HEK293 (cell line): Measurements from ENCODE around the gene CACNA2D3.

Source experiments
- CTCF ChIA-PET: fragments of 350-600 bp; formaldehyde crosslinking; extraction: SDS; loops from one replicate; lab custom pipeline; 2021; ENCODE audit warnings: antibody characterized with exemption; lab: Yijun Ruan, JAX
- POLR2A ChIA-PET: fragments of 300-600 bp; formaldehyde crosslinking; extraction: SDS; loops from one replicate; lab custom pipeline; 2020; ENCODE audit warnings: antibody characterized with exemption, inconsistent platforms; lab: Yijun Ruan, JAX
- H3K27ac ChIP-seq: fragments of 200-500 bp; sonication (Bioruptor generic); 2 replicates; pipeline ENCODE4 v1.5.1; 2014; ENCODE audit warnings: low read depth, low read length, control low read depth, inconsistent platforms; ENCODE audit errors: extremely low read depth
- H3K36me3 ChIP-seq, 2 experiments: fragments of 200-500 bp in 1 of 2; sonication (Bioruptor generic) in 1 of 2; 1 replicate in 1 of 2; 2 replicates in 1 of 2; pipeline ENCODE4 v1.5.1; 2014 to 2017; ENCODE audit warnings: inconsistent platforms in 2 of 2, low read length in 2 of 2; ENCODE audit not compliant: control insufficient read depth in 2 of 2, insufficient read depth in 1 of 2
- H3K4me1 ChIP-seq: fragments of 200-500 bp; sonication (Bioruptor generic); 2 replicates; pipeline ENCODE4 v1.5.1; 2014; ENCODE audit warnings: mild to moderate bottlenecking, low read length, inconsistent platforms; ENCODE audit not compliant: control insufficient read depth, insufficient read depth
- H3K4me3 ChIP-seq: 2 replicates; pipeline ENCODE4 v1.5.1; 2011; ENCODE audit warnings: low read depth, mild to moderate bottlenecking, control low read depth, low read length, moderate library complexity
- H3K9me3 ChIP-seq: fragments of 200-500 bp; sonication (Bioruptor generic); 2 replicates; pipeline ENCODE4 v1.5.1; 2014; ENCODE audit warnings: low read depth, low read length, inconsistent platforms; ENCODE audit not compliant: control insufficient read depth, insufficient read depth
- IKZF3 ChIP-seq: fragments of 450-650 bp; IDR thresholded peaks from 2 replicates; pipeline ENCODE4 v1.5.0; 2018; ENCODE audit warnings: missing biosample characterization, mild to moderate bottlenecking, missing genetic modification characterization, moderate library complexity
- PRDM1 ChIP-seq: fragments of 450-650 bp; formaldehyde crosslinking; IDR thresholded peaks from 2 replicates; pipeline ENCODE4; 2016; ENCODE audit warnings: missing biosample characterization, missing genetic modification characterization
- SCRT2 ChIP-seq: fragments of 450-650 bp; formaldehyde crosslinking; IDR thresholded peaks from 2 replicates; pipeline ENCODE4 v1.5.1; 2016; ENCODE audit warnings: missing biosample characterization, missing genetic modification characterization
- YY2 ChIP-seq: fragments of 450-650 bp; formaldehyde crosslinking; IDR thresholded peaks from 2 replicates; pipeline ENCODE4 v1.5.1; 2016; ENCODE audit warnings: missing biosample characterization, missing genetic modification characterization
- ZBTB48 ChIP-seq: fragments of 450-650 bp; formaldehyde crosslinking; IDR thresholded peaks from 2 replicates; pipeline ENCODE4 v1.5.1; 2016; ENCODE audit warnings: missing biosample characterization, missing genetic modification characterization
- ZIC2 ChIP-seq: fragments of 450-650 bp; formaldehyde crosslinking; IDR thresholded peaks from 2 replicates; pipeline ENCODE4 v1.5.1; 2016; ENCODE audit warnings: missing biosample characterization, missing genetic modification characterization
- ZNF121 ChIP-seq: fragments of 450-650 bp; formaldehyde crosslinking; IDR thresholded peaks from 2 replicates; pipeline ENCODE4 v1.5.1; 2016; ENCODE audit warnings: missing biosample characterization, missing genetic modification characterization
- ZNF174 ChIP-seq: fragments of 450-650 bp; formaldehyde crosslinking; IDR thresholded peaks from 2 replicates; pipeline ENCODE4 v1.5.0; 2017; ENCODE audit warnings: missing biosample characterization, mild to moderate bottlenecking, missing genetic modification characterization
- ZNF19 ChIP-seq: fragments of 450-650 bp; formaldehyde crosslinking; IDR thresholded peaks from 2 replicates; pipeline ENCODE4; 2016; ENCODE audit warnings: missing biosample characterization, missing genetic modification characterization, low read depth
- ZNF2 ChIP-seq: fragments of 450-650 bp; formaldehyde crosslinking; IDR thresholded peaks from 2 replicates; pipeline ENCODE4 v1.5.1; 2016; ENCODE audit warnings: missing biosample characterization, missing genetic modification characterization
- ZNF274 ChIP-seq, 2 experiments: fragments of 200-500 bp in 1 of 2; fragments of 450-650 bp in 1 of 2; sonication (Bioruptor generic) in 1 of 2; formaldehyde crosslinking in 1 of 2; IDR thresholded peaks; 2 replicates each; pipeline versions ENCODE4 v1.5.1 to v1.6.1; 2014 to 2016; ENCODE audit warnings: borderline replicate concordance in 1 of 2, inconsistent platforms in 1 of 2, low read length in 1 of 2, missing biosample characterization in 1 of 2, missing genetic modification characterization in 1 of 2
- ZNF280C ChIP-seq: fragments of 450-650 bp; formaldehyde crosslinking; IDR thresholded peaks from 2 replicates; pipeline ENCODE4 v1.5.1; 2016; ENCODE audit warnings: missing biosample characterization, missing genetic modification characterization
- ZNF292 ChIP-seq: fragments of 450-650 bp; formaldehyde crosslinking; IDR thresholded peaks from 2 replicates; pipeline ENCODE4 v1.5.1; 2016; ENCODE audit warnings: low read depth, missing biosample characterization, missing genetic modification characterization, borderline replicate concordance
- ZNF335 ChIP-seq: fragments of 450-650 bp; formaldehyde crosslinking; conservative IDR thresholded peaks from 2 replicates; pipeline ENCODE4 v1.5.1; 2016; ENCODE audit warnings: missing biosample characterization, missing genetic modification characterization
- ZNF350 ChIP-seq: fragments of 450-650 bp; formaldehyde crosslinking; IDR thresholded peaks from 2 replicates; pipeline ENCODE4 v1.5.0; 2017; ENCODE audit warnings: missing biosample characterization, mild to moderate bottlenecking, missing genetic modification characterization
- ZNF473 ChIP-seq: fragments of 450-650 bp; formaldehyde crosslinking; IDR thresholded peaks from 2 replicates; pipeline ENCODE4 v1.5.1; 2017; ENCODE audit warnings: missing biosample characterization, missing genetic modification characterization
- ZNF501 ChIP-seq: fragments of 450-650 bp; formaldehyde crosslinking; IDR thresholded peaks from 2 replicates; pipeline ENCODE4 v1.5.1; 2016; ENCODE audit warnings: missing biosample characterization, missing genetic modification characterization
- ZNF621 ChIP-seq: fragments of 450-650 bp; formaldehyde crosslinking; IDR thresholded peaks from 2 replicates; pipeline ENCODE4 v1.5.1; 2017; ENCODE audit warnings: missing biosample characterization, missing genetic modification characterization
- ZNF664 ChIP-seq: fragments of 450-650 bp; formaldehyde crosslinking; IDR thresholded peaks from 2 replicates; pipeline ENCODE4 v1.5.1; 2016; ENCODE audit warnings: missing biosample characterization, missing genetic modification characterization
- TF ChIP-seq, protein P1 (sequence below): fragments of 450-650 bp; formaldehyde crosslinking; IDR thresholded peaks from 2 replicates; pipeline ENCODE4 v1.5.1; 2016; ENCODE audit warnings: missing biosample characterization, missing genetic modification characterization, borderline replicate concordance
- TF ChIP-seq, protein P2 (sequence below): fragments of 450-650 bp; formaldehyde crosslinking; IDR thresholded peaks from 2 replicates; pipeline ENCODE4 v1.5.1; 2016; ENCODE audit warnings: missing biosample characterization, missing genetic modification characterization
- TF ChIP-seq, protein P3 (sequence below): fragments of 450-650 bp; formaldehyde crosslinking; IDR thresholded peaks from 2 replicates; pipeline ENCODE4 v1.5.1; 2016; ENCODE audit warnings: missing biosample characterization, missing genetic modification characterization
- TF ChIP-seq, protein P4 (sequence below): fragments of 450-650 bp; formaldehyde crosslinking; IDR thresholded peaks from 2 replicates; pipeline ENCODE4 v1.5.1; 2016; ENCODE audit warnings: missing biosample characterization, missing genetic modification characterization

The CACNA2D3 gene

DNA sequence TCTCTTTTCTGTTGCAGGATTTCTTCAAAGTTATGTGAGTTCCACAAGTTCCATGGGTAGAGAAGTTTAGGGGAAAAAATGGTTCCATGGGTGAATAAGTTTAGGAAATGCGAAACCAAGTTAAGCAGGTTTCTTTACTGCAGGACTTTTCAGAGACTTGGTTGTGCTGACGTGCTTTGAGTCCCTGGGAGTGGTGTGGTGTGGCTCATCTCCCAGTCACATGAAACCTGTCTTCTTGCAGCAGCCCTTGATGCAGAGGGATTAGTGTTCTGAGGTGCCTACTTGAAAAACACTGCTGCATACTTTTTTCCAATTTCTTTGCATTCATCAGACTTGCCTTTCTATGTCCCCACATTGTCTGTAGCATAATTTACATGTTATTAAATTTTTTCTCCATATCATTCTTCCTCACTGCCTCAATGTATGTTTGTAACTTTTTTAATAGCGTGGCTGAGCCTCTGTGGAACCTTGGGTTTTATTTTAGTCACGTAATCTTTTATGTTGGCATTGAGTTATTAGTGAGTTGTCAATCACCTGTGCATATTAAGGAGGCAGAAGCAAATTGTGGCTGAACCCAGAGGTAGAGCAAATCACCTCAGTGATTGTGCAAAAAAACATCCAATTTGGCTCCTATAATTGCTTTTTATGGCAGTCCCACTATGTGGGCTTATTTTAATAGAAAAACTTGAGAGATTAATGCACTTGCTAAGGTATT is 115.6 kb downstream of the CACNA2D3 start (continued):
- TF ChIP-seq ZNF280C (tag by site-specific recombination) (no peak), ZNF174 (tag by site-specific recombination) (no peak), SCRT2 (tag by site-specific recombination) (no peak), ZNF473 (tag by site-specific recombination) (no peak), ZNF664 (no peak)
- TF ChIP-seq, protein P1, sequence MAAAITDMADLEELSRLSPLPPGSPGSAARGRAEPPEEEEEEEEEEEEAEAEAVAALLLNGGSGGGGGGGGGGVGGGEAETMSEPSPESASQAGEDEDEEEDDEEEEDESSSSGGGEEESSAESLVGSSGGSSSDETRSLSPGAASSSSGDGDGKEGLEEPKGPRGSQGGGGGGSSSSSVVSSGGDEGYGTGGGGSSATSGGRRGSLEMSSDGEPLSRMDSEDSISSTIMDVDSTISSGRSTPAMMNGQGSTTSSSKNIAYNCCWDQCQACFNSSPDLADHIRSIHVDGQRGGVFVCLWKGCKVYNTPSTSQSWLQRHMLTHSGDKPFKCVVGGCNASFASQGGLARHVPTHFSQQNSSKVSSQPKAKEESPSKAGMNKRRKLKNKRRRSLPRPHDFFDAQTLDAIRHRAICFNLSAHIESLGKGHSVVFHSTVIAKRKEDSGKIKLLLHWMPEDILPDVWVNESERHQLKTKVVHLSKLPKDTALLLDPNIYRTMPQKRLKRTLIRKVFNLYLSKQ (tag by site-specific recombination) = no peak

DNA sequence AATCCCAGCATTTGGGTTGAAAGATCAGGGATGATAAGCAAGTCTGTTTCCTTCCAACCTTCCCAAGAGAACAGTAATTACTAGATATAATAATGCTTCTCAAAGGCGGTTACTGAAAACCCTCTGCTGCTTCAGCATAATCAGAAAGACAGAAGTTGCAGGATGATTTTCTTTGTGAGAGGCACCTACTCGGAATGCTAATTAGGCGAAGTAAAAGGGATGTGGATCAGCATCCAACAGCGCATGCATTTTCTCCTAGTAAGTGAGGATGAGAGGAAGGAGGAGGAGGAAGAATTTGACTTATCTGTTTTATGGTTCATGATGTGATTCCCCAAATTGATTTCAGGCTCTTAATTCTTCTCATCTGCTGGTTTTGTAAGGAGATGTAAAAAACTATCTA is 118.0 kb downstream of the CACNA2D3 start:
- CTCF ChIA-PET = no interaction called here
- no peaks in the 10 kb centered on the region for H3K9me3 ChIP-seq

More for the DNA sequence above, 118.0 kb downstream of the CACNA2D3 start:
- TF ChIP-seq ZNF274 (IDR thresholded peaks at IDR 0.05; ENCODE audit: low read length) (no peak), ZNF274 (tag by site-specific recombination; IDR thresholded peaks at IDR 0.05; ENCODE audit: borderline replicate concordance) (no peak), ZBTB48 (tag by site-specific recombination) (no peak), IKZF3 (tag by site-specific recombination) (no peak), ZNF19 (tag by site-specific recombination) (no peak), ZNF335 (tag by site-specific recombination) (no peak), ZNF292 (tag by site-specific recombination) (no peak), PRDM1 (tag by site-specific recombination) (no peak), YY2 (tag by site-specific recombination) (no peak), ZIC2 (tag by site-specific recombination) (no peak), ZNF350 (no peak), ZNF121 (tag by site-specific recombination) (no peak), ZNF501 (no peak), ZNF2 (no peak), ZNF621 (tag by site-specific recombination) (no peak)
- TF ChIP-seq, protein P2, sequence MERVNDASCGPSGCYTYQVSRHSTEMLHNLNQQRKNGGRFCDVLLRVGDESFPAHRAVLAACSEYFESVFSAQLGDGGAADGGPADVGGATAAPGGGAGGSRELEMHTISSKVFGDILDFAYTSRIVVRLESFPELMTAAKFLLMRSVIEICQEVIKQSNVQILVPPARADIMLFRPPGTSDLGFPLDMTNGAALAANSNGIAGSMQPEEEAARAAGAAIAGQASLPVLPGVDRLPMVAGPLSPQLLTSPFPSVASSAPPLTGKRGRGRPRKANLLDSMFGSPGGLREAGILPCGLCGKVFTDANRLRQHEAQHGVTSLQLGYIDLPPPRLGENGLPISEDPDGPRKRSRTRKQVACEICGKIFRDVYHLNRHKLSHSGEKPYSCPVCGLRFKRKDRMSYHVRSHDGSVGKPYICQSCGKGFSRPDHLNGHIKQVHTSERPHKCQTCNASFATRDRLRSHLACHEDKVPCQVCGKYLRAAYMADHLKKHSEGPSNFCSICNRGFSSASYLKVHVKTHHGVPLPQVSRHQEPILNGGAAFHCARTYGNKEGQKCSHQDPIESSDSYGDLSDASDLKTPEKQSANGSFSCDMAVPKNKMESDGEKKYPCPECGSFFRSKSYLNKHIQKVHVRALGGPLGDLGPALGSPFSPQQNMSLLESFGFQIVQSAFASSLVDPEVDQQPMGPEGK = no peak
- TF ChIP-seq, protein P3, sequence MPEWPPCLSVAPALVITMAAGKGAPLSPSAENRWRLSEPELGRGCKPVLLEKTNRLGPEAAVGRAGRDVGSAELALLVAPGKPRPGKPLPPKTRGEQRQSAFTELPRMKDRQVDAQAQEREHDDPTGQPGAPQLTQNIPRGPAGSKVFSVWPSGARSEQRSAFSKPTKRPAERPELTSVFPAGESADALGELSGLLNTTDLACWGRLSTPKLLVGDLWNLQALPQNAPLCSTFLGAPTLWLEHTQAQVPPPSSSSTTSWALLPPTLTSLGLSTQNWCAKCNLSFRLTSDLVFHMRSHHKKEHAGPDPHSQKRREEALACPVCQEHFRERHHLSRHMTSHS (tag by site-specific recombination) = no peak
- TF ChIP-seq, protein P1 (tag by site-specific recombination) = no peak
- TF ChIP-seq, protein P4, sequence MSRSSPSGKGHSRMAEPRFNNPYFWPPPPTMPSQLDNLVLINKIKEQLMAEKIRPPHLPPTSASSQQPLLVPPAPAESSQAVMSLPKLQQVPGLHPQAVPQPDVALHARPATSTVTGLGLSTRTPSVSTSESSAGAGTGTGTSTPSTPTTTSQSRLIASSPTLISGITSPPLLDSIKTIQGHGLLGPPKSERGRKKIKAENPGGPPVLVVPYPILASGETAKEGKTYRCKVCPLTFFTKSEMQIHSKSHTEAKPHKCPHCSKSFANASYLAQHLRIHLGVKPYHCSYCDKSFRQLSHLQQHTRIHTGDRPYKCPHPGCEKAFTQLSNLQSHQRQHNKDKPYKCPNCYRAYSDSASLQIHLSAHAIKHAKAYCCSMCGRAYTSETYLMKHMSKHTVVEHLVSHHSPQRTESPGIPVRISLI (tag by site-specific recombination) = no peak
- no peak overlapping the region for H3K4me3 ChIP-seq
- H3K36me3 ChIP-seq = no peaks in the 10 kb centered on the region
- H3K4me1 ChIP-seq = no peaks in the 10 kb centered on the region
- H3K27ac ChIP-seq = no peak overlapping the region
- POLR2A ChIA-PET = no interaction called here
